Glutamatergic neuron (in vitro differentiated cells): ENCODE results near the gene SCAI. TPM values are rescaled to one million over a fixed set of nuclear protein-coding genes. Genes with fewer than 3 reads are reported as not detected.
A peak's percentile ranks its signal among the peaks of the same experiment; 100 is the strongest.

ENCODE experiments used
- DNase-seq: peaks from one replicate; pipeline ENCODE4 v3.0.0; 2022
- H3K27ac Mint-ChIP-seq: one replicate; pipeline ENCODE4 v1.8.0; 2020; ENCODE audit warnings: mild to moderate bottlenecking, mixed read lengths, inconsistent platforms; ENCODE audit not compliant: unreplicated experiment
- H3K27me3 Mint-ChIP-seq: one replicate; pipeline ENCODE4 v1.8.0; 2020; ENCODE audit warnings: mild to moderate bottlenecking, moderate library complexity, mixed read lengths, inconsistent platforms; ENCODE audit not compliant: unreplicated experiment
- H3K36me3 Mint-ChIP-seq: one replicate; pipeline ENCODE4 v1.8.0; 2020; ENCODE audit warnings: mild to moderate bottlenecking, mixed read lengths, inconsistent platforms; ENCODE audit not compliant: unreplicated experiment
- H3K4me1 Mint-ChIP-seq: one replicate; pipeline ENCODE4 v1.8.0; 2020; ENCODE audit warnings: mild to moderate bottlenecking, low read depth, mixed read lengths, inconsistent platforms; ENCODE audit not compliant: unreplicated experiment
- H3K4me3 Mint-ChIP-seq: one replicate; pipeline ENCODE4 v1.8.0; 2020; ENCODE audit warnings: mild to moderate bottlenecking, mixed read lengths, inconsistent platforms; ENCODE audit not compliant: unreplicated experiment
- H3K9me3 Mint-ChIP-seq: one replicate; pipeline ENCODE4 v1.8.0; 2020; ENCODE audit warnings: mild to moderate bottlenecking, moderate library complexity, mixed read lengths, inconsistent platforms; ENCODE audit not compliant: unreplicated experiment
- CTCF ChIP-seq: fragments of 200-600 bp; sonication (generic); IDR thresholded peaks from one replicate; pipeline ENCODE4 v1.5.0; 2021; ENCODE audit not compliant: partially characterized antibody, unreplicated experiment
- long read RNA-seq: library from polyadenylated mRNA; unstranded; transcript quantifications from one replicate; pipeline ENCODE4 v2.0.0, GENCODE V29; 2020; ENCODE audit not compliant: unreplicated experiment
- total RNA-seq: library from RNA; stranded (reverse); fragmentation: NEBNext Ultra II Directional; extraction: Animal tissue kit (Norgen Biotek cat#: 25700); gene quantifications from one replicate; pipeline ENCODE4 v1.2.1, GENCODE V29; 2021; ENCODE audit not compliant: unreplicated experiment

SCAI gene
- total RNA-seq = 13.7 TPM
- long read RNA-seq, full-length matches to known transcripts = 3 of 5 reads
- long read RNA-seq, partial matches to known transcripts = 1 of 5 reads
- long read RNA-seq, other reads (novel, unspliced or antisense) = 1 of 5 reads

- Mint-ChIP-seq H3K27ac (peak within 1 kb of the TSS; percentile 79), H3K9me3 (no peaks in the 10 kb centered on the region), H3K36me3 (no peaks in the 10 kb centered on the region), H3K4me1 (no peaks in the 10 kb centered on the region), H3K4me3 (peak within 1 kb of the TSS; percentile 99), H3K27me3 (no peaks in the 10 kb centered on the region)
- peak; percentile 96 for DNase-seq
- peak; percentile 97 for TF ChIP-seq CTCF
Measured at GRCh38 chr9:125143377-125144090, at the start of gene SCAI. SCAI (minus strand) TSS chr9:125143528; CDS start chr9:125143437, 91 bp downstream.

DNA sequence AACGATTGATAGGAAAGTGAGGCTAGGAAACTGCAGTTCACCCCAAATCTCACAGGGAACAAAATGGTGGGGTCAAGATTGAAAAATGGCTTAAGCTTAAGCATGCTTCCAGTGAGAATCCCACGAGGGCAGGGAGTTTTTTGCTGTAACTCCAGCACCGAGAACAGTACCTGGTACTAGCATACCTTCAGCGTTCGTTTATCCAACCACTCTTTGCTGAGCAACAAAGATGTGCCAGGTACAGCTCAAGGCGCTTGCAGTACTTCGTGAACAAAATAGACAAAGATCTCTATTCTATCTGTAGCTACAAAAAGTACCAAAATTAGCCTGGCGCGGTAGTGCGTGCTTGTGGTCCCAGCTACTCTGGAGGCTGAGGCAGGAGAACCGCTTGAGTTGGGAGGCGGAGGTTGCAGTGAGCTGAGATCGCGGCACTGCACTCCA lies 47.1 kb upstream of the SCAI start:
- DNase-seq = no peak
- H3K4me1 Mint-ChIP-seq = peaks cover 2% of the 10 kb centered on the region
- H3K4me3 Mint-ChIP-seq = peak overlapping the region; percentile 97
- TF ChIP-seq CTCF = no peak
- H3K27me3 Mint-ChIP-seq = peaks cover 3% of the 10 kb centered on the region
- peaks cover 6% of the 10 kb centered on the region for H3K9me3 Mint-ChIP-seq
- H3K27ac Mint-ChIP-seq = peak overlapping the region; percentile 97
- H3K36me3 Mint-ChIP-seq = no peaks in the 10 kb centered on the region

DNA sequence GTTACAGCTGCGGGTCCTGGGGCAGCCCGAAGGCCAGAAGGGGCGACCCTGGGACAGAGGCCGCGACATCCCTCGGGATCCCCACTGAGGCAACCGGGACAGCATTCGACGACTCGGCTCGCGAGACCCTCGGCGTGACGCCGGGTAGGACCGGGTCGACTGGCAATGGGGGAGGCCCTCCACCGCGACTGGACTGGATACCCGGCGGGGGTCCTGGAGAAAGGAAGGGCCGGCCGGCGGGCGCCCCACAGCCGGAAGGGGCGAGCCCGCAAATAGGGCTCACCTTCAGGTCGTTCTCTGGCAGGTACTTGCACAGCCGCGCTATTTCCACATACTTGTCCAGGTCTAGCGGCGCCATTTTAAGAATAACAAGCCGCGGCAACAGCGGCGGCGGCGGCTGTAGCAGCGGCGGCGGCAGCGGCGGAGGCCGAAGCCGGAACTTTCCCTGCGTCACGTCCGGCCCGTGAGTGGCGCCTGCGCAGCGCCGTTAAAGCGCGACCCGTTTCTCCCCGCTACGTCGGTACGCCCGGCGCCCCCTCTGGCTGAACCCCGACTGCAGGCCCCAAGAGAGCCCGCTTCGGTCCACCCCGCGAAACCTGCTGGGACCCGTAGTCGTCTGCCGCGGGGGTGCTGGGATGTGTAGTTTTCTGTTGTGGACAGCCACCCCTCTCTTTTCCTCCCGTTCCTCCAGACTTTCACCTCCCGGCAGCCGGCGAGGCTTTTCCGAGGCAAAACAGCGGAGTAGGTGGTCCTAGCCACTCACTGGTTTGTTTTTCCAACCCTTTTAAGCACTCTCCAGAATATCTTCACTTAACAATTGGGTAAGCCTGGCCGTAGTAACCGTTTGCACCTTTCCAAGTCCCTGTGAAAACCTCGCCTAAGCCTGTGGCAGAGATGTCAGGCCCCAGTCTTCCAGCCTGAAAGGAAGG lies 46.3 kb upstream of the SCAI start, which contains the start of gene PPP6C:
Gene PPP6C, minus strand, starts transcription at position 443 of the 929 bp plus-strand sequence. Its CDS starts 85 bp downstream, at position 358.
- Mint-ChIP-seq H3K27me3 (peaks cover 3% of the 10 kb centered on the region), H3K4me3 (peak within 1 kb of the TSS; percentile 97), H3K36me3 (no peaks in the 10 kb centered on the region), H3K4me1 (peaks cover 2% of the 10 kb centered on the region), H3K9me3 (peaks cover 6% of the 10 kb centered on the region), H3K27ac (peak within 1 kb of the TSS; percentile 97)
- peak; percentile 98 for DNase-seq
- TF ChIP-seq CTCF = peak; percentile 37

DNA sequence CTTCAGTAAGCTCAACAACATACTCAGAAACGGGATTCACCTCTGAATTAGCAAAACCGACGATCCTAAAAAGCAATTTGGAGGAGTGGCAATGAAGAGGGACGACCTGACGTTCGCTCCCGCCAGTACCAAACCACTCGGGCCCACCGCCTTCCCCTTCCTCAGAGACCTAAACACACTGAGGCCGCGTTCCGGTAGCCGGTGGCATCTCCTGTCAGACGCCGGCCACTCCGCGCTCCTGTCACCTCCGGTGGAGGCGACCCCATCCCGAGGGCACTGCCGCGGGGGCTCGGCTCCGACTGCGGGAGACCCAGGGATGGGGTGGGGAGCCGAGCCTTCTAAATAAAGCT lies 45.7 kb upstream of the SCAI start:
- no peaks in the 10 kb centered on the region for H3K36me3 Mint-ChIP-seq
- H3K9me3 Mint-ChIP-seq = peaks cover 6% of the 10 kb centered on the region
- H3K27ac Mint-ChIP-seq = no peak overlapping the region
- peak overlapping the region; percentile 97 for H3K4me3 Mint-ChIP-seq
- H3K4me1 Mint-ChIP-seq = peaks cover 2% of the 10 kb centered on the region
- TF ChIP-seq CTCF = no peak
- peaks cover 3% of the 10 kb centered on the region for H3K27me3 Mint-ChIP-seq
- DNase-seq = peak; percentile 46
